ENCODE data around the gene NOL12.

DNA sequence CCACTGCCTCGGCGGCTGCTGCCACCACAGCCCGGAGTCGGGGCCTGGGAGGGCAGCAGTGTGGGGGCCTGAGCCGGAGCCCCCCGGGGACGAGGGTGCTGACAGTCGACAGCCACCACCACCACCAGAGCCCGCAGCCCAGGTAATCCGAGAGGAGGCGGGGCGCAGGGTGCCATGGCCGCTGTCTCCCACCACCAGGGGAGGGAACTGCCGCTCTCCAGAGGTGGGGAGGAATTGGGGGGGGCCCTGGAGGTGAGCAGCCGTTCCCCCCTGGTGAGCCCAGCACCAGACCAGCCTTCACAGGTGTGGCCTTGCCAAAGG, 23.3 kb downstream of the NOL12 start:
- TF ChIP-seq, protein P1, sequence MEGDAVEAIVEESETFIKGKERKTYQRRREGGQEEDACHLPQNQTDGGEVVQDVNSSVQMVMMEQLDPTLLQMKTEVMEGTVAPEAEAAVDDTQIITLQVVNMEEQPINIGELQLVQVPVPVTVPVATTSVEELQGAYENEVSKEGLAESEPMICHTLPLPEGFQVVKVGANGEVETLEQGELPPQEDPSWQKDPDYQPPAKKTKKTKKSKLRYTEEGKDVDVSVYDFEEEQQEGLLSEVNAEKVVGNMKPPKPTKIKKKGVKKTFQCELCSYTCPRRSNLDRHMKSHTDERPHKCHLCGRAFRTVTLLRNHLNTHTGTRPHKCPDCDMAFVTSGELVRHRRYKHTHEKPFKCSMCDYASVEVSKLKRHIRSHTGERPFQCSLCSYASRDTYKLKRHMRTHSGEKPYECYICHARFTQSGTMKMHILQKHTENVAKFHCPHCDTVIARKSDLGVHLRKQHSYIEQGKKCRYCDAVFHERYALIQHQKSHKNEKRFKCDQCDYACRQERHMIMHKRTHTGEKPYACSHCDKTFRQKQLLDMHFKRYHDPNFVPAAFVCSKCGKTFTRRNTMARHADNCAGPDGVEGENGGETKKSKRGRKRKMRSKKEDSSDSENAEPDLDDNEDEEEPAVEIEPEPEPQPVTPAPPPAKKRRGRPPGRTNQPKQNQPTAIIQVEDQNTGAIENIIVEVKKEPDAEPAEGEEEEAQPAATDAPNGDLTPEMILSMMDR (IDR thresholded peaks at IDR 0.05; ENCODE audit: low read length), result no peak
- TF ChIP-seq EZH2 (optimal IDR thresholded peaks at IDR 0.05; ENCODE audit: low read depth, low read length) (no peak), EZH2phosphoT487 (IDR thresholded peaks at IDR 0.05; ENCODE audit: low read length) (no peak)

Data from MM.1S (cell line).